Nephron progenitor cell (in vitro differentiated cells): ENCODE data around the gene CLASRP.

Experiments used
- DNase-seq: peaks from one replicate; pipeline ENCODE4 v3.0.0; 2021
- H3K27ac Mint-ChIP-seq: 2 replicates; pipeline ENCODE4 v1.8.0; 2021; ENCODE audit warnings: mild to moderate bottlenecking, moderate library complexity, mixed read lengths
- H3K27me3 Mint-ChIP-seq: 2 replicates; pipeline ENCODE4 v1.8.0; 2021; ENCODE audit warnings: mild to moderate bottlenecking, low read depth, mixed read lengths; ENCODE audit not compliant: poor library complexity
- H3K36me3 Mint-ChIP-seq: 2 replicates; pipeline ENCODE4 v1.8.0; 2021; ENCODE audit warnings: low read depth, mixed read lengths
- H3K4me1 Mint-ChIP-seq: 2 replicates; pipeline ENCODE4 v1.8.0; 2021; ENCODE audit warnings: mixed read lengths
- H3K4me3 Mint-ChIP-seq: 2 replicates; pipeline ENCODE4 v1.8.0; 2021; ENCODE audit warnings: mild to moderate bottlenecking, moderate library complexity, mixed read lengths
- H3K9me3 Mint-ChIP-seq: 2 replicates; pipeline ENCODE4 v1.8.0; 2021; ENCODE audit warnings: mild to moderate bottlenecking, moderate library complexity, mixed read lengths
- TF ChIP-seq, protein P1 (sequence below): fragments of 200-600 bp; sonication (generic); IDR thresholded peaks from 2 replicates; pipeline ENCODE4 v1.5.0; 2021; ENCODE audit warnings: antibody characterized with exemption

The CLASRP gene

DNA sequence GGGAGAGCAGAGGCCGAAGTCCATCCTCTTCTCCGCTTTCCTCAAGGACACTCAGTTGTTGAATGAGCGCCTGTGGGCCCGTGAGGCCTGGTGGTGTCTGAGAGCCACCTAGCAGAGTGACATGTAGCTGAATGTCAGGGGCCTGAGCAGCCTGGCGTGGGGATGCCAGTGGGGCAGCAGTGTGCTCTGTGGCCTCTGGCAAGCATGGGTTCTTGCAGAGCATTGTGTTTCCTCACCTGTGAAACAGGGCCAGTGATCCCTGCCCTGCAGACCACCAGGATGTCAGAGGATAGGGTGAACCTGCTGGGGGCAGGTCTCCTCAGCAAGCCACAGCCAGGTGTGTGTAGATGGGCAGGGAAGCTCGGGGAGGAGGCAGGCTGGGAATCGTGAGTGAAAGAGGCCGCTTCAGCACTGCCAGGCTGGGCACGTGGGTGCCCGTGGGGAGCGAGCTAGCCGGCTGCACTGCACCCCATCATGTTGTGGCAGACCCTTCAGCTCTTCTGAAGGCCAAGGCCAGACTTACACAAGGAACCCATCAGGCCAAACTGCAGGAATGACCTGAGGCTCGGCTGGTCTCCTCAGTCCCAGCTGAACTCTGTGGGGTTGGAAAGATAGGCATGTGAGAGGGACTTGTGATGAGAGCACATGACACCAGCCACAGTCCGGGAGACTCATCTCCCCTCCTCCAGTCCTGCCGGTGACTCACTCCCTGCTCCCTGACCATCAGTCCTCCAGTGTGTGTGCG lies 59.1 kb downstream of the CLASRP start:
- peak overlapping the region; percentile 57 for H3K4me3 Mint-ChIP-seq
- DNase-seq: no peak
- H3K36me3 Mint-ChIP-seq: peaks cover 12% of the 10 kb centered on the region
- peaks cover 89% of the 10 kb centered on the region for H3K4me1 Mint-ChIP-seq
- TF ChIP-seq, protein P1, sequence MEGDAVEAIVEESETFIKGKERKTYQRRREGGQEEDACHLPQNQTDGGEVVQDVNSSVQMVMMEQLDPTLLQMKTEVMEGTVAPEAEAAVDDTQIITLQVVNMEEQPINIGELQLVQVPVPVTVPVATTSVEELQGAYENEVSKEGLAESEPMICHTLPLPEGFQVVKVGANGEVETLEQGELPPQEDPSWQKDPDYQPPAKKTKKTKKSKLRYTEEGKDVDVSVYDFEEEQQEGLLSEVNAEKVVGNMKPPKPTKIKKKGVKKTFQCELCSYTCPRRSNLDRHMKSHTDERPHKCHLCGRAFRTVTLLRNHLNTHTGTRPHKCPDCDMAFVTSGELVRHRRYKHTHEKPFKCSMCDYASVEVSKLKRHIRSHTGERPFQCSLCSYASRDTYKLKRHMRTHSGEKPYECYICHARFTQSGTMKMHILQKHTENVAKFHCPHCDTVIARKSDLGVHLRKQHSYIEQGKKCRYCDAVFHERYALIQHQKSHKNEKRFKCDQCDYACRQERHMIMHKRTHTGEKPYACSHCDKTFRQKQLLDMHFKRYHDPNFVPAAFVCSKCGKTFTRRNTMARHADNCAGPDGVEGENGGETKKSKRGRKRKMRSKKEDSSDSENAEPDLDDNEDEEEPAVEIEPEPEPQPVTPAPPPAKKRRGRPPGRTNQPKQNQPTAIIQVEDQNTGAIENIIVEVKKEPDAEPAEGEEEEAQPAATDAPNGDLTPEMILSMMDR: no peak
- H3K27ac Mint-ChIP-seq: peak overlapping the region; percentile 95
- H3K27me3 Mint-ChIP-seq: peaks cover 4% of the 10 kb centered on the region
- no peaks in the 10 kb centered on the region for H3K9me3 Mint-ChIP-seq

DNA sequence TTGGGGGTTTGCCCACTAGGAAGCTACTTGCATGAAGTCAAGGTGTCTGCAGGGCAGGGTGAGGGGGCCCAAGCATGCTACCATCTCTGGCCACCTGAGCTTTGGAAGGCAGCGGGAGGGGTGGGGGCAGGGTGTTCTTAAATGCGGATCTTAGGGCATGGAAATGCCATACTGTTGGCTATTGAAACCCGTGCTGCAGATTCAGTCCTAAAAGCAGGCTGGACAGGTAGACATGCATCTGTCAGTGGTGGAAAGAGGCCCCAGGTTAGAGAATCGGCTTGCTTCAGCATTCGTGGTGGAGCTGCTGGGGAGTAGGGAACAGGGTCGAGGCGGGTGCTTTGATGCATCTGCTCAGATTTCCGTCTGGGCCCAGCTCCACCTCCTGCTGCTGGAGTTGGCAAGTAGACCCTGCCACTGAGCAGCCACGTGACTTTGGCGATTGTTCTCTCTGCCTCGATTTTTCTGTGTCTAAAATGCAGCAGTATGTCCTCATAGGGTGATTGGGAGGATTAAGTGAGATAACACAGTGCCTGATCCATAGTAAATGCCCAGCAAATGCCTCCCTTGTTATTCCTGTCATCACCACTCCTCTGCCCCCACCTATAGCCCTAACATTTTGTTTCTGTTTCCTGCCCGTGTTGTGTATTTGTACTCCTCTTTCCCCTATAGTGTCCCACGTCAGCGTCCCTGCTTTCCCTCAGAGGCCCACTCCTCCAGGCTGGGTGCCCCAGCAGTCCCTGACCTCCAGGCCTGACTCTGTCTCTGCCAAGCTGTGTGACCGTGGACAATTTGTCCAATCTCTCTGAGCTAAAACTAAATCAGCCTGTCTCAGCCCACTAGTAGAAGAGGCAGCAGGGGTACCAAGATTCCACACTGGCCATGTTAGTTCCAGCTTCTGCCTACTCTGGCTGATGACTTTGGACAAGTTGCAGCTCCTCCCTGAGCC lies 59.9 kb downstream of the CLASRP start:
- no peak for DNase-seq
- no peak overlapping the region for H3K4me3 Mint-ChIP-seq
- H3K9me3 Mint-ChIP-seq: no peaks in the 10 kb centered on the region
- H3K27ac Mint-ChIP-seq: no peak overlapping the region
- peaks cover 9% of the 10 kb centered on the region for H3K36me3 Mint-ChIP-seq
- peaks cover 91% of the 10 kb centered on the region for H3K4me1 Mint-ChIP-seq
- TF ChIP-seq, protein P1: no peak
- H3K27me3 Mint-ChIP-seq: peaks cover 4% of the 10 kb centered on the region

DNA sequence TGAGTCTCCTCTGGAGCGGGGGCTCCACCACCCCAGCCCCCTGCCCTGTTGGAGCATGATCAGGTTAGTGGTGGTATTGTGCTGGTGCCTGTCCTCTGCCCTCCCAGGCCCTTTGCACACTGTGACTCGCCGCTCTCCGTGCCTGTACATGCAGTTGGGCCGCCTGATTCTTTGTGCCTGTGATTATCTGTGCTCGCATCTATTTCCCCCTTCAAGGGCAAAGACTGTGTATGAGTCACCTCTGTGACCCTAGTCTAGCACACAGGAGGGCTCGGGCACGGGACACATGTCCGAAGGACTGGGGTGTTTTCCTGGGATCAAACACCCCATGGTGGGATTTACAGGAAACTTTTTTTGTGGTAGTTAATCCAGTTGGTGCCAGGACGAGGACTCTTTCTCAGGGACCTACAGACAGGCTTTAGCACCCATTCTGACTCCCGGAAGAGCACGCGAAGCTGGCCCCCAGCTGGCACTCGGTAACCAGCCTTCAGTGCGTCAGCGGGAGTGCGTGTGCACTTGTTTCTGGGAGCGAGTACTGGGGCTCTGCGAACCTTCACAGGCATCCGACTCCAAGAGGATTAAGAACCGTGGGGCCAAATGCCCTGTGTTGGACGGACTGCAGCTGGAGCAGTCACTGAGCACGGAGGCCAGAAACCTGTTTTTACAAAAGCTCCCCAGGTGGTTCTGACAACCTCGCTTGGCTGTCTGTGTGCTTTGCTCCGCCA lies 60.8 kb downstream of the CLASRP start:
- no peak for DNase-seq
- H3K27me3 Mint-ChIP-seq: peaks cover 4% of the 10 kb centered on the region
- peaks cover 4% of the 10 kb centered on the region for H3K36me3 Mint-ChIP-seq
- H3K4me1 Mint-ChIP-seq: peaks cover 91% of the 10 kb centered on the region
- H3K27ac Mint-ChIP-seq: peak overlapping the region; percentile 18
- H3K4me3 Mint-ChIP-seq: no peak overlapping the region
- no peaks in the 10 kb centered on the region for H3K9me3 Mint-ChIP-seq
- TF ChIP-seq, protein P1: no peak

DNA sequence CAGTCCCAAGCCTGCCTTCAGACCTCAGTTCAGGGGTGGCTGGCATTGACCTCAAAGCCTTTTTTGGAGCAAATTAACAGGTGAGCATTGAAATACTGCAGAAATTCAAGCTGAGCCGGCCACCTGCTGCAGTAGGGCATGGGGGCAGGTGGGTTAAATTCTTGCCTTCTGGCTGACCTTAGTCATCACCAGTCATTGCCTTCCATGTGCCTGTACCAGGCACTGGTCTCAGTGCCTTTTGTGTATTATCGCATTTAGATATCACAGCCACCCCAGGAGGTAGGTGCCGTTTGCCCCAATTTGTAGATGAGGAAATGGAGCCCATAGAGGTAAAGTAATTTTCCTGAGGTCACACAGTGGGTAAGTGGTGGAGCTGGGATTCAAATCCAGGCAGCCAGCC lies 61.4 kb downstream of the CLASRP start:
- no peak overlapping the region for H3K4me3 Mint-ChIP-seq
- no peaks in the 10 kb centered on the region for H3K36me3 Mint-ChIP-seq
- no peak for DNase-seq
- no peaks in the 10 kb centered on the region for H3K9me3 Mint-ChIP-seq
- H3K27me3 Mint-ChIP-seq: peaks cover 4% of the 10 kb centered on the region
- H3K27ac Mint-ChIP-seq: no peak overlapping the region
- peaks cover 91% of the 10 kb centered on the region for H3K4me1 Mint-ChIP-seq
- TF ChIP-seq, protein P1: no peak

DNA sequence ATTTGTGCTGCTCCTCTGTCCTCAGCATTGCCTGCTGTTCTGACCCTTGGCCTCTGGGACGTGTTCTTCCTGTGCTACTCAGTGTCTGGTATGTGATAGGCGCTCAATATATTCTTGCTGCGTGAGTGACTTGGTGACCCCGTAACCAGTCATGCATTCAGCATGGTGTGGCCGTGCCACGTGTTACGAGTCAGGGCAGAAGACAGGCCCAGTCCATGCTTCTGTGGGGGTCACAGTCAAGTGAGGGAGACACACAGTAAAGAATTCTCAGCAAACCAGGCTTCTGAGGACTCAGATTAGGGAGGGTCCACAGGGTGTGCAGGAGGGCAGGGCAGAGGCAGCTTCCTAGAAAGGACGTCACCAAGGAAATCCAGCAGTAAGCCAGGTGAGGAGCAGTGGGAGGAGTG lies 62.0 kb downstream of the CLASRP start:
- Mint-ChIP-seq H3K27me3 (peaks cover 4% of the 10 kb centered on the region), H3K4me3 (no peak overlapping the region), H3K4me1 (peaks cover 86% of the 10 kb centered on the region), H3K9me3 (no peaks in the 10 kb centered on the region), H3K27ac (peak overlapping the region; percentile 79), H3K36me3 (no peaks in the 10 kb centered on the region)
- TF ChIP-seq, protein P1: no peak
- DNase-seq: peak; percentile 46
